Activated naive CD4-positive, alpha-beta T cell treated with Interleukin-2 at 50 U/mL for 16 hours (primary cell): Measurements from ENCODE around the gene LCAT.
"Not testable (repeated sequence)": the region's sequence is repeated elsewhere in the genome, so short reads cannot be mapped to it uniquely, and the experiment has no call there.

ENCODE experiments used
- DNase-seq: peaks from one replicate; pipeline ENCODE4 v3.0.0-alpha.2; 2020

LCAT gene

GRCh38 chr16:67931712-67932461 lies 12.0 kb downstream of the LCAT start, which contains the start of gene CTRL:
Gene CTRL, minus strand, starts transcription at chr16:67931862. Its CDS starts 10 bp downstream, at chr16:67931852.
- DNase-seq, result no peak

- no peak for DNase-seq
Measured at GRCh38 chr16:67930678-67931211, 13.2 kb downstream of the LCAT start.

- DNase-seq, result no peak
Measured at GRCh38 chr16:67930191-67930590, 13.7 kb downstream of the LCAT start.

- DNase-seq, result peak; percentile 79
Measured at GRCh38 chr16:67928561-67929364, 15.2 kb downstream of the LCAT start.

- DNase-seq, result no peak
Measured at GRCh38 chr16:67928147-67928546, 15.8 kb downstream of the LCAT start.

- no peak for DNase-seq
Measured at GRCh38 chr16:67927131-67927941, 16.6 kb downstream of the LCAT start.

GRCh38 chr16:67926181-67926750 lies 17.7 kb downstream of the LCAT start:
- no peak for DNase-seq

GRCh38 chr16:67924140-67924906 lies 19.6 kb downstream of the LCAT start:
- DNase-seq, result no peak

GRCh38 chr16:67923414-67924116 lies 20.4 kb downstream of the LCAT start:
- DNase-seq, result no peak

- no peak for DNase-seq
Measured at GRCh38 chr16:67922740-67923139, 21.2 kb downstream of the LCAT start.

- no peak for DNase-seq
Measured at GRCh38 chr16:67922221-67922620, 21.7 kb downstream of the LCAT start.

GRCh38 chr16:67919622-67920221 lies 24.2 kb downstream of the LCAT start:
- no peak for DNase-seq

GRCh38 chr16:67917852-67918236 lies 26.1 kb downstream of the LCAT start:
- peak; percentile 51 for DNase-seq

GRCh38 chr16:67917140-67917851 lies 26.6 kb downstream of the LCAT start:
- no peak for DNase-seq

GRCh38 chr16:67915831-67916723 lies 27.8 kb downstream of the LCAT start:
- DNase-seq, result no peak

GRCh38 chr16:67915496-67915769 lies 28.5 kb downstream of the LCAT start:
- DNase-seq, result not testable (repeated sequence)

GRCh38 chr16:67914758-67915495 lies 29.0 kb downstream of the LCAT start:
- DNase-seq, result no peak

- no peak for DNase-seq
Measured at GRCh38 chr16:67910158-67910557, 33.8 kb downstream of the LCAT start.
